Measurements from ENCODE around the gene PABPN1.

DNA sequence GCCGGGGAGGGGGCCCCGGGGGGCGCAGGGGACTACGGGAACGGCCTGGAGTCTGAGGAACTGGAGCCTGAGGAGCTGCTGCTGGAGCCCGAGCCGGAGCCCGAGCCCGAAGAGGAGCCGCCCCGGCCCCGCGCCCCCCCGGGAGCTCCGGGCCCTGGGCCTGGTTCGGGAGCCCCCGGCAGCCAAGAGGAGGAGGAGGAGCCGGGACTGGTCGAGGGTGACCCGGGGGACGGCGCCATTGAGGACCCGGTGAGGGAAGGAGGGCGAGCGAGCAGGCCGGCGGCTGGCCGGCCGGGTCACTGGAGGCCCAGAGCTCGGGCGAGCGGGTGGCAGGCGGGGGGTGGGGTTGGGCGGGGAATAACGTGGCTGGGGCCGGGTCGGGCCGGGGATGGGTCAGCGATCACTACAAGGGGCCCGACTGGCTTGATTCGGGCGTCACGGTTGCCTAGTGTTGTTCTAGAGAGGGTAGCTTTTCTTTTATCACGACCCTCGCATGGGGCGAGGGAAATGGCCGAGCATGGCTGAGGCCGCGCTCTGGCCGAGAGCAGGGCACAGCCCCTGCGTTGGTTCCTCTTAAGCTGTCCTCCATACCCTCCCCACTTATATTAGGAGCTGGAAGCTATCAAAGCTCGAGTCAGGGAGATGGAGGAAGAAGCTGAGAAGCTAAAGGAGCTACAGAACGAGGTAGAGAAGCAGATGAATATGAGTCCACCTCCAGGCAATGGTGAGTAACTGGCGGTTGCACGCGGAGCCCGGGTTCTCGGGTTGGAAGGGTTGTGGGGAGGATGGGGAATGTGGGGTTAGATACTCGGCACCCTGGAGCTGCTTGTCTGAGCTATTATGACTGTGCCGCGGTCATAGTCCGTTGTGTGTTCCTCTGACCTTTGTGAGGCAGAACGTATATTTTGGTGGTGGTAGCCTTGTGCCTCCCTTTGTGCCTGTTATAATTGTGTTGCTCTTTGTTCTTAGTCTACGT lies 603 bp downstream of the PABPN1 start:
- no peak for TF ChIP-seq NFIC (IDR thresholded peaks at IDR 0.05)
- TF ChIP-seq TCF12 (IDR thresholded peaks at IDR 0.05; ENCODE audit: low read depth): no peak
- TF ChIP-seq, protein P1, sequence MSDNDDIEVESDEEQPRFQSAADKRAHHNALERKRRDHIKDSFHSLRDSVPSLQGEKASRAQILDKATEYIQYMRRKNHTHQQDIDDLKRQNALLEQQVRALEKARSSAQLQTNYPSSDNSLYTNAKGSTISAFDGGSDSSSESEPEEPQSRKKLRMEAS (IDR thresholded peaks at IDR 0.05): no peak
- TF ChIP-seq FOXM1 (IDR thresholded peaks at IDR 0.05; ENCODE audit: borderline replicate concordance, low read depth): no peak
- peak; percentile 16; the same call in 1 of the 2 replicates for TF ChIP-seq TAF1 (IDR thresholded peaks at IDR 0.05; ENCODE audit: low read depth)
- TF ChIP-seq CEBPB (IDR thresholded peaks at IDR 0.05): no peak
- TF ChIP-seq EP300 (IDR thresholded peaks at IDR 0.05; ENCODE audit: borderline replicate concordance): no peak
- TF ChIP-seq CREB1 (IDR thresholded peaks at IDR 0.05; ENCODE audit: low read depth): no peak
- TF ChIP-seq RAD21 (IDR thresholded peaks at IDR 0.05; ENCODE audit: low read depth): no peak

All from Ishikawa (cell line).